IMR-90 (cell line): Measurements from ENCODE around the gene ARHGAP10. TPM values are rescaled to one million over a fixed set of nuclear protein-coding genes. Genes with fewer than 3 reads are reported as not detected.

Experiments
- ATAC-seq: fragments of 200-7000 bp; cut with Tn5 transposase; 2 replicates; pipeline ENCODE4 v1.9.1; 2020; ENCODE audit warnings: low read depth, mild to moderate bottlenecking, moderate library complexity
- BruUV-seq: library from RNA; stranded (reverse); fragments of 400-500 nt; replicated peaks from 2 replicates; lab custom pipeline; 2021; lab: Mats Ljungman, UMichigan
- CTCF ChIA-PET: fragments of 300-600 bp; formaldehyde crosslinking; extraction: SDS; loops from one replicate; lab custom pipeline; 2021; ENCODE audit warnings: antibody characterized with exemption; lab: Yijun Ruan, JAX
- POLR2A ChIA-PET: fragments of 300-600 bp; sonication (Branson Sonifier 250); formaldehyde crosslinking; loops from one replicate; lab custom pipeline; 2022; ENCODE audit warnings: antibody characterized with exemption; ENCODE audit not compliant: unreplicated experiment; lab: Charles Lee
- DNase-seq: peaks from one replicate; pipeline ENCODE4 v3.0.0; 2013
- H2AFZ ChIP-seq: replicated peaks from 2 replicates; pipeline ENCODE3; 2013; ENCODE audit warnings: low read length, mild to moderate bottlenecking; ENCODE audit not compliant: poor library complexity
- H2AK5ac ChIP-seq: 2 replicates; pipeline ENCODE4 v1.6.1; 2013; ENCODE audit warnings: low read depth, low read length, inconsistent platforms
- H2AK9ac ChIP-seq: replicated peaks from 2 replicates; pipeline ENCODE3; 2013; ENCODE audit warnings: mild to moderate bottlenecking, low read depth, low read length, moderate library complexity; ENCODE audit not compliant: poor library complexity
- H2BK120ac ChIP-seq: 2 replicates; pipeline ENCODE4 v1.6.1; 2013; ENCODE audit warnings: low read depth, low read length, inconsistent platforms
- H2BK15ac ChIP-seq: 3 replicates; pipeline ENCODE4 v1.6.1; 2013; ENCODE audit warnings: low read depth, low read length, inconsistent platforms
- H2BK20ac ChIP-seq: 2 replicates; pipeline ENCODE4 v1.6.1; 2013; ENCODE audit warnings: low read depth, mild to moderate bottlenecking, inconsistent platforms, low read length, moderate library complexity
- H2BK5ac ChIP-seq: 2 replicates; pipeline ENCODE4 v1.6.1; 2013; ENCODE audit warnings: mild to moderate bottlenecking, low read depth, low read length, inconsistent platforms; ENCODE audit not compliant: poor library complexity, severe bottlenecking
- H3K14ac ChIP-seq: replicated peaks from 2 replicates; pipeline ENCODE4 v1.6.1; 2013; ENCODE audit warnings: low read depth, low read length, inconsistent platforms
- H3K18ac ChIP-seq: 2 replicates; pipeline ENCODE4 v1.6.1; 2013; ENCODE audit warnings: low read depth, low read length, control low read depth
- H3K23ac ChIP-seq: 2 replicates; pipeline ENCODE4 v1.6.1; 2013; ENCODE audit warnings: low read depth, low read length, inconsistent platforms
- H3K27ac ChIP-seq: 2 replicates; pipeline ENCODE4 v1.5.1; 2013; ENCODE audit warnings: mild to moderate bottlenecking, control low read depth, low read length; ENCODE audit not compliant: insufficient read depth
- H3K27me3 ChIP-seq: 2 replicates; pipeline ENCODE4 v1.6.1; 2013; ENCODE audit warnings: low read length; ENCODE audit not compliant: control insufficient read depth, insufficient read depth
- H3K36me3 ChIP-seq: 2 replicates; pipeline ENCODE4 v1.6.1; 2013; ENCODE audit warnings: low read length, mixed read lengths; ENCODE audit not compliant: control insufficient read depth, insufficient read depth
- H3K4ac ChIP-seq: 2 replicates; pipeline ENCODE4 v1.6.1; 2013; ENCODE audit warnings: low read depth, low read length, inconsistent platforms
- H3K4me1 ChIP-seq: 2 replicates; pipeline ENCODE4 v1.6.1; 2013; ENCODE audit warnings: low read length, mixed read lengths; ENCODE audit not compliant: control insufficient read depth, insufficient read depth
- H3K4me2 ChIP-seq: 2 replicates; pipeline ENCODE4 v1.6.1; 2013; ENCODE audit warnings: low read depth, mild to moderate bottlenecking, control low read depth, low read length, moderate library complexity
- H3K4me3 ChIP-seq: 2 replicates; pipeline ENCODE4 v1.5.1; 2013; ENCODE audit warnings: low read depth, mild to moderate bottlenecking, control low read depth, low read length, moderate library complexity; ENCODE audit not compliant: insufficient read depth
- H3K56ac ChIP-seq: 2 replicates; pipeline ENCODE4 v1.6.1; 2013; ENCODE audit warnings: low read length, inconsistent platforms; ENCODE audit not compliant: insufficient read depth; ENCODE audit errors: extremely low read depth
- H3K79me1 ChIP-seq, 2 experiments: 2 replicates each; pipeline ENCODE4 v1.6.1; 2013; ENCODE audit warnings: low read length in 2 of 2, inconsistent platforms in 1 of 2, low read depth in 1 of 2
- H3K9ac ChIP-seq: 2 replicates; pipeline ENCODE4 v1.6.1; 2013; ENCODE audit warnings: low read depth, low read length, control low read depth
- H3K9me1 ChIP-seq: 2 replicates; pipeline ENCODE4 v1.6.1; 2013; ENCODE audit warnings: low read length, inconsistent platforms; ENCODE audit not compliant: insufficient read depth
- H3K9me3 ChIP-seq: 2 replicates; pipeline ENCODE4 v1.6.1; 2013; ENCODE audit warnings: low read length; ENCODE audit not compliant: control insufficient read depth, insufficient read depth
- H4K20me1 ChIP-seq: 2 replicates; pipeline ENCODE4 v1.6.1; 2013; ENCODE audit warnings: low read length, inconsistent platforms; ENCODE audit not compliant: insufficient read depth
- H4K5ac ChIP-seq: 2 replicates; pipeline ENCODE4 v1.6.1; 2013; ENCODE audit warnings: mild to moderate bottlenecking, low read depth, low read length, control low read depth
- H4K8ac ChIP-seq, 2 experiments: 2 replicates each; pipeline ENCODE4 v1.6.1; 2013; ENCODE audit warnings: low read depth in 2 of 2, low read length in 2 of 2, control low read depth in 1 of 2, inconsistent platforms in 1 of 2
- H4K91ac ChIP-seq: 2 replicates; pipeline ENCODE4 v1.6.1; 2013; ENCODE audit warnings: low read depth, low read length, inconsistent platforms; ENCODE audit not compliant: insufficient read depth
- CEBPB ChIP-seq: IDR thresholded peaks from 2 replicates; pipeline ENCODE4 v1.6.1; 2012; ENCODE audit warnings: low read depth, low read length, improper control_type of control experiment
- MAFK ChIP-seq: IDR thresholded peaks from 2 replicates; pipeline ENCODE4 v1.6.1; 2012; ENCODE audit warnings: low read depth, low read length, improper control_type of control experiment
- NFE2L2 ChIP-seq: fragments of 150-350 bp; IDR thresholded peaks from 2 replicates; pipeline ENCODE4 v1.6.1; 2016; ENCODE audit warnings: low read depth, mild to moderate bottlenecking, low read length
- RCOR1 ChIP-seq: IDR thresholded peaks from 2 replicates; pipeline ENCODE4 v1.6.1; 2012; ENCODE audit warnings: mild to moderate bottlenecking, low read length, improper control_type of control experiment; ENCODE audit not compliant: insufficient replicate concordance
- SMC3 ChIP-seq: fragments of 150-350 bp; IDR thresholded peaks from 2 replicates; pipeline ENCODE4 v1.6.1; 2016; ENCODE audit warnings: low read depth, mild to moderate bottlenecking, antibody characterized with exemption, low read length, moderate library complexity
- WGBS, 2 experiments: methylation state at CpG; one replicate each; pipeline versions ENCODE4 v1.1.5 to v1.1.7; 2013; ENCODE audit warnings: missing lambda C conversion rate in 2 of 2; ENCODE audit not compliant: insufficient read length in 1 of 2; ENCODE audit errors: extremely low coverage in 2 of 2; 5-methylcytosine and 5-hydroxymethylcytosine counted together
- dilution Hi-C: fragments of 300-500 bp; cut with HindIII; formaldehyde crosslinking; loops from one replicate; pipeline ENCODE4 v1.14.3; 2018; ENCODE audit warnings: low sequenced_read_pairs; ENCODE audit not compliant: unreplicated experiment
- in situ Hi-C: fragments of 300-500 bp; cut with MboI; formaldehyde crosslinking; loops from 3 replicates; pipeline ENCODE4 v1.14.3; 2019; ENCODE audit warnings: low sequenced_read_pairs, inconsistent platforms, mixed read lengths
- intact Hi-C: fragments of 100-400 bp; cut with micrococcal nuclease; formaldehyde crosslinking; loops from 2 replicates; pipeline ENCODE4 v1.10.0; 2022
- polyA plus RNA-seq, 3 experiments: library from polyadenylated mRNA; depleted of rRNA; stranded (reverse); fragments of >200 nt; gene quantifications; 2 replicates each; pipeline ENCODE4 v1.2.3, GENCODE V29; 2012; ENCODE audit warnings: low replicate concordance in 1 of 3
- total RNA-seq: library from RNA; depleted of rRNA; stranded (reverse); fragments of >200 nt; gene quantifications from 2 replicates; pipeline ENCODE4 v1.2.3, GENCODE V29; 2012
- TF ChIP-seq, protein P1 (sequence below): fragments of 150-350 bp; IDR thresholded peaks from 2 replicates; pipeline ENCODE4 v1.6.1; 2016; ENCODE audit warnings: low read depth, mild to moderate bottlenecking, low read length, moderate library complexity, borderline replicate concordance

The ARHGAP10 gene
- total and polyA plus RNA-seq, 2 of the 4 experiments (the other 2 are of a cell fraction) = 27.1 to 29.4 TPM

DNA sequence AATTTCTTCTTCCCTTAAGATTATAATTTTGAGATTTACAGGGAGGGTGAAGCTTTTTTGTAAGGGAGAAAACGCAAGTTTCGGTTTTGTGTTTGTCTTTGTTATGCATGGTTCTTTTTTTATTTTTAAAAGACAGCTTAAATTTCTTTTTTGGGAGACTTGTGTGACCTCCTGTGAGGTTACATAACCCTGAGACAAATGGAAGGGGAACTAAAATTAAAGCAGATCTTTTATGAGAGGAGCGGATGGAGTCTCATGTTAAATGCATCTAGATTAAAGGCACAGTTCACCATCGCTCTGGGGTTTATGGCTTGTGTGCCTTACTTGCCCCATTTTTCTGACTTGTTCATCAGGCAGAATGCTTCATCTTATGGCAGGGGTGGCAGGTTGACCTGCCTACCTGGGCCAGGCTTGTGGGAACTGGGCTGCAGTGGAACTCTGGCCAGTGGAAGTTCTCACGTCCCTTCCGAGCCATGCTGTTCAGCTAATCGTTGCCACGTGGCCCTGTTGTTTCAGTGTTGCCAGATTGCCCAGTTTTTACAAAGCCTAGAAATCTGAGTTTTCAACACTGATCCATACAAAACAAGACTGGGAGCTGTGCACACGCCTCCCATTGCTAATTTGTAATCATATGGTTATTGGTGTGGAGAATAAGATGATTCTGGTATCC, 291.8 kb downstream of the ARHGAP10 start:
- CTCF ChIA-PET = no interaction called here
- no peak overlapping the region for H2BK15ac ChIP-seq
- H3K56ac ChIP-seq = no peak overlapping the region
- H4K91ac ChIP-seq = no peak overlapping the region
- DNase-seq = no peak
- H3K9me1 ChIP-seq = peaks cover 6% of the 10 kb centered on the region; the same call in 1 of the 2 replicates
- H2BK120ac ChIP-seq = no peak overlapping the region
- H3K4me3 ChIP-seq = no peak overlapping the region
- BruUV-seq = no TSS peak
- H3K27ac ChIP-seq = no peak overlapping the region
- no peak overlapping the region for H2AK9ac ChIP-seq
- no peak for TF ChIP-seq RCOR1
- no peak for TF ChIP-seq MAFK
- no peak for TF ChIP-seq CEBPB
- TF ChIP-seq NFE2L2 = no peak
- TF ChIP-seq SMC3 = no peak
- TF ChIP-seq, protein P1, sequence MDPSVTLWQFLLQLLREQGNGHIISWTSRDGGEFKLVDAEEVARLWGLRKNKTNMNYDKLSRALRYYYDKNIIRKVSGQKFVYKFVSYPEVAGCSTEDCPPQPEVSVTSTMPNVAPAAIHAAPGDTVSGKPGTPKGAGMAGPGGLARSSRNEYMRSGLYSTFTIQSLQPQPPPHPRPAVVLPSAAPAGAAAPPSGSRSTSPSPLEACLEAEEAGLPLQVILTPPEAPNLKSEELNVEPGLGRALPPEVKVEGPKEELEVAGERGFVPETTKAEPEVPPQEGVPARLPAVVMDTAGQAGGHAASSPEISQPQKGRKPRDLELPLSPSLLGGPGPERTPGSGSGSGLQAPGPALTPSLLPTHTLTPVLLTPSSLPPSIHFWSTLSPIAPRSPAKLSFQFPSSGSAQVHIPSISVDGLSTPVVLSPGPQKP = no peak
- dilution Hi-C loops (no loop called here), intact Hi-C loops (no loop called here), in situ Hi-C loops (no loop called here)
- no peak overlapping the region for H2BK20ac ChIP-seq
- no peak overlapping the region for H3K14ac ChIP-seq
- ATAC-seq = no peak
- H4K5ac ChIP-seq = no peak overlapping the region
- H2AK5ac ChIP-seq = no peak overlapping the region
- peaks cover 3 to 18% of the 10 kb centered on the region in 2 experiments; a peak in 2 of 4 replicates for H3K79me1 ChIP-seq
- H3K27me3 ChIP-seq = no peaks in the 10 kb centered on the region
- H3K4me2 ChIP-seq = no peak overlapping the region
- no peak overlapping the region for H2AFZ ChIP-seq
- 100% methylated on average over 3 of the region's 9 CpGs; no CpG with 5 or more reads in 1 of the 2 experiments for WGBS, 2 experiments
- H4K20me1 ChIP-seq = peaks cover 5% of the 10 kb centered on the region; the same call in 1 of the 2 replicates
- H2BK5ac ChIP-seq = no peak overlapping the region
- H3K18ac ChIP-seq = no peak overlapping the region
- no peak overlapping the region for H3K4ac ChIP-seq
- H3K36me3 ChIP-seq = peaks cover 7% of the 10 kb centered on the region
- no peaks in the 10 kb centered on the region for H3K9me3 ChIP-seq
- H3K9ac ChIP-seq = no peak overlapping the region
- POLR2A ChIA-PET = no interaction called here
- no peak overlapping the region for H3K23ac ChIP-seq
- H4K8ac ChIP-seq = no peak overlapping the region
- H3K4me1 ChIP-seq = no peaks in the 10 kb centered on the region
